Muscle of arm (tissue), 12 donors: ENCODE results near the gene HK1. TPM values are rescaled to one million over a fixed set of nuclear protein-coding genes. Genes with fewer than 3 reads are reported as not detected.
"Not testable (repeated sequence)": the region's sequence is repeated elsewhere in the genome, so short reads cannot be mapped to it uniquely, and the experiment has no call there.

Source experiments
- DNase-seq: peaks from one replicate; pipeline ENCODE4 v3.0.0-alpha.2; 2013
- polyA plus RNA-seq, 12 donors: library from polyadenylated mRNA; unstranded; fragments of 120-200 nt; gene quantifications; one replicate each; pipeline ENCODE4 v1.2.1, GENCODE V29; 2013; ENCODE audit not compliant: insufficient read length in 12 of 12

Gene HK1
- polyA plus RNA-seq, 12 donors = 20.9 to 50.4 (median 31.1) TPM; not detected in 1

DNA sequence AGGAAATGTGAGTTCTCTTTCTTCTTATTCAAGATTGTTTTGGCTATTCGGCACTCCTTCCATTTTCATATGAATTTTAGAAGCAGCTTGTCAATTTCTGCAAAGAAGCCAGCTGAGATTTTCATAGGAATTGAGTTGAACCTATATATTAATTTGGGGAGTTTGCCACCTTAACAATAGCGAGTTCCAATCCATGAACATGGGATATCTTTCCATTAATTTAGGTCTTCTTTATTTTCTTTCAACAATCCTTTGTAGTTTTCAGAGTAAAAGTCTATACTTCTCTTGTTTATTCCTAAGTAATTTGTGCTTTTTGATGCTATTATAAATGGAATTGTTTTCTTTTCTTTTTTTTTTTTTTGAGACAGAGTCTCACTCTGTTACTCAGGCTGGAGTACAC is 26.9 kb upstream of the HK1 start:
- DNase-seq = not testable (repeated sequence)

DNA sequence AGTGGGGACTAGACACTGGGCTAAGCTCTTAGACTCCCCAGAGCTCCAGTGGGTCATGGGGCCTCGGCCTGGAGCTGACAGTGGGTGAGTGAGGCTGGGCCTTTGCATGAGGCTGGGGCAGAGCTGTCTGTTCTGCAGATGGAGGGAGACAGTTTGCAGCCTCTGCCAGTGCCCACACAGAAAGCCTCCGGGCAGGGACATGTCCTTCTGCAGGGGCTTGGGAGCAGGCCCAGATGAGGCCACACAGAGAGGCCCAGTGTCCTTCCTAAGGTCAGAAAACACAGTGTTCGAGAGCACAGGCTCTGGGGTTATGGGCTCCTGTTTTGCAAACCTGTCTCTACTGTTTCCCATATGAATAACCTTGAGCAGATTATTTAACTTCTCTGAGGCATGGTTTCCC is 25.1 kb upstream of the HK1 start:
- no peak for DNase-seq

DNA sequence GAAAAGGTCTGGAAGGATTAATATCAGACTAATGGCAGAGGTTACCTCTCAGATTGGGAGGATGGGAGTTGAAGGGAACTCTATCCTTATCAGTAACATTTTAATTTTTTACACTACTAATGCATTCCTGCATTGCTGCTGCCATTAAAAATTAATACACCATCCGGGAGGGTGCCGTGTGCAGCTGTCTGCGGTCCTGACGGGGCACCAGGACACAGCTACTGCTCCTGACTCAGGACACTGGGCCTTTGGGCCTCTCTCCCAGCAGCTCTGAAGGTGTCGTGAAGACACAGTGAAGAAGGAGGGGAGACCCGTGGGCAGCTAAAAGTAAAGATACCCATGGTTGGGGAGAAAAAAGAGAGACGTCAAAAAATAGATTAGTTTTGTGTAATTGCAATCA is 23.4 kb upstream of the HK1 start:
- no peak for DNase-seq

DNA sequence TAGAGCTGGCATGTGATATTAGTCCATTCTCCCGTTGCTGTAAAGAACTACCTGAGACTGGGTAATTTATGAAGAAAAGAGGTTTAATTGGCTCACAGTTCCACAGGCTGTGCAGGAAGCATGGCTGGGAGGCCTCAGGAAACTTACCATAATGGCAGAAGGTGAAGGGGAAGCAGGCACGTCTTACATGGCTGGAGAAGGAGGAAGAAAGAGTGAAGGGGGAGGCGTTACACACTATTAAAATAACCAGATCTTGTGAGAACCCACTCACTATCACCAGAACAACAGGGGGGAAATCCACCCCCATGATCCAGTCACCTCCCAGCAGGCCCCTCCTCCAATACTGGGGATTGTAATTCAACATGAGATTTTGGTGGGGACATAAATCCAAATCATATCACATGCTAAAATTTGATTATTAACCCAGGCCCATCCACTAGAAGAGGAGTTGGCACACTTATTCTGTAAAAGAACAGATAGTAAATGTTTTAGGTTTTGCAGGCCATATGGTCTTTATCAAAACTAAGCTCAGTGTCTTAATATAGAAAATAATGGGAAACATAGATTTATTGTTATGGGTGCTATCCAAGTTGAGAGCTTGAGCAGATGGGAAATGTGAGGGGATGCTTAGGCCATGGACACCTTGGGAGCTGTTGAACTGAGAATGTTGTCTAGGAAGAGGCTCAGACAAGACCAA is 18.6 kb upstream of the HK1 start:
- DNase-seq = no peak

DNA sequence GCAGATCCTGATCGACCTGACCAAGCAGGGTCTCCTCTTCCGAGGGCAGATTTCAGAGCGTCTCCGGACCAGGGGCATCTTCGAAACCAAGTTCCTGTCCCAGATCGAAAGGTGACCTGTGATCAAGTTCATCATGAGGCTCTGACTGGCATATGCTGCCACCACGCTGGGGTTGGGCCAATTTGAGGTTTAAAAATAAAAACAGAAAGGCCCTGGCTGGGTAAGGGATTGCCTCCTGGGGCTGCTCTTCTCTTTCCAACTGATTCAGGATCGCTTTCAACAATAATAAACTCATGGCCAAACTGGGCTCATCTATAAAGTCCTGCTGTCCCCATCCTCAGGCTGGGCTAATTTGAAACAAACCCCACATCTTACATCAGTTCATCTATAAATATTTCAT is 17.1 kb upstream of the HK1 start:
- no peak for DNase-seq

DNA sequence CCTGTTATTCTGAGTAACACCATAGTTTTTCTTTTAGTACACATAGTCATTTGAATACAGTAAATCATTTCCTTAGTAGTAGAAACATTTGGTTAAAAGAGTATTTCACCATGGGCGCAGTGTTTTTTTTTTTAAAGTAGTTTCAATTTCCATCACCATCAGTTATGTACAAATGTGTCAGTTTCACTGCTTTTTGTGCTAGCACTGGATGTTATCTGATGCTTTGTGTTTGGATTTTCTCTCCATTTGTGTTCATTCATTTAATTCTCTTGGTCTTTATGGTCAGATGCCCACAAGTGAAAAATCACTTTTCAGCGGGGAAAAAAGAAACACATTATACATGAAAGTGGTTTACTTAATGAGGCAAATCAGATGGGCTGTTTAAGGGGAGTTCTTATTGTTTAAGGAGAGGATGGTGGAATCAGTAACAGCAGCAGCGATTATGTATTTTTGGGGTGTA is 16.0 kb upstream of the HK1 start:
- DNase-seq = no peak

DNA sequence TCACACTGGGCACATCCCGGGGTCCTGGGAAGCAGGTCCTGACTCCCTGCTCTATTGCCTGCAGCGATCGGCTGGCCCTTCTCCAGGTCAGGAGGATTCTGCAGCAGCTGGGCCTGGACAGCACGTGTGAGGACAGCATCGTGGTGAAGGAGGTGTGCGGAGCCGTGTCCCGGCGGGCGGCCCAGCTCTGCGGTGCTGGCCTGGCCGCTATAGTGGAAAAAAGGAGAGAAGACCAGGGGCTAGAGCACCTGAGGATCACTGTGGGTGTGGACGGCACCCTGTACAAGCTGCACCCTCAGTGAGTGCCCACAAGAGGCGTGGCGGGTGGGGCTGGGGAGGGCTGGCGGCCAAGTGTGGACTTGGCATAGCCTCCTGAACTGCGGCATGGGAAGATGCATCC is 12.8 kb upstream of the HK1 start:
- no peak for DNase-seq

DNA sequence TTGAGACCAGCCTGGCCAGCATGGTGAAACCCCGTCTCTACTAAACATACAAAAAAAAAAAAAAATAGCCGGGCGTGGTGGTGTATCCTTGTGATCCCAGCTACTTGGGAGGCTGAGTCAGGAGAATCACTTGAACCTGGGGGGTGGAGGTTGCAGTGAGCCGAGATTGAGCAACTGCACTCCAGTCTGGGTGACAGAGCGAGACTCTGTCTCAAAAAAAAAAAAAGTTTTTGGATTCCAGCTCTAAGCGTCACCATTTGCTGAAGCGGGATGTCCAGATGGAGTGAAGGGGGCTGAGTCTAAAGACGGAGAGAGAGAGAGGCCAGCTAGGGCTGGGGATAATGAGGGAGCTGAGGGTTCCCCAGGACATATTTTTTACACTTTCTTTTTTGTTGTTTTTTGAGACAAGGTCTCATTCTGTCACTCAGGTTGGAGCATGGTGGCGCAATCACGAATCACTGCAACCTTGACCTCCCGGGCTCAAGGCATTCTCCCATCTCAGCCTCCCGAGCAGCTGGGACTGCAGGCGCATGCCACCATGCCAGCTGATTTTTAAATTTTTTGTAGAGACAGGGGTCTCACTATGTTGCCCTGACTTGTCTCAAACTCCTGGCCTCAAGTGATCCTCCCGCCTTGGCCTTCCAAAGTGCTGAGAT is 9.4 kb upstream of the HK1 start:
- DNase-seq = no peak

DNA sequence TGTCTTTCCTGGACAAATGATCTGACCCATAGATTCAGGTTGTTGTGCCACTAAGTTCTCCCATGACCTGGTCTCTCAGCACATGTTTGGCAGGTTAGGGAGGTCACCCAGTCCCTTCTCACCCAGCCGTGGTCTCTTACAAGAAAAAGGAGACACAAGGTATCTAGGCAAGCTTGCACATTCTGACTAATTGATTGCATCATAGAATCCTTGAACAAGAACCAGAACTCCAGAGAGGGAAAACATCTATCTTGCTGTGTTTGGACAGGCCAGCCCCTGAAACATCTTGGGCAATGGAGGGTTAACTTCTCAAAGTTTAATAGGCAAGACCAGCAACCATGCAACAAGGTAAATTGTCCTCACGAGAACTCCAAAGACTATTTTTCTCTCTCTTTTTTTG is 8.5 kb upstream of the HK1 start:
- DNase-seq = no peak

DNA sequence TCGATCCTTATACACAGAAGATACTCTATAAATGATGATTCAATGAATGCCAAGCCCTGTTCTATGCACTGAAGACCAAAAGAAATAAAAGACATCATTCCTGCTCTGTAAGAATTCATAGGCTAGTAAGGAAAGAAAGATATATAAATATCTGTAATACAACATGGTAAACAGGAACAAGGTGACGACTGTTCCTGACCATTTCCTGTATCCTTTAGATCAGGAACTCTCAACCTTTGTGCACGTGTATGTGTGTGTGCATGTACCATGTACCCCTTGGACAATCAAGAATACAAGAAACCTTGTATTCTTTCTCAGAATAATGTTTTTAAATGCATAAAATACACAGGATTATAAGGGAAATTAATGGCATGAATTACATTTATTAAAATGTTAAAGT is 7.3 kb upstream of the HK1 start:
- no peak for DNase-seq

DNA sequence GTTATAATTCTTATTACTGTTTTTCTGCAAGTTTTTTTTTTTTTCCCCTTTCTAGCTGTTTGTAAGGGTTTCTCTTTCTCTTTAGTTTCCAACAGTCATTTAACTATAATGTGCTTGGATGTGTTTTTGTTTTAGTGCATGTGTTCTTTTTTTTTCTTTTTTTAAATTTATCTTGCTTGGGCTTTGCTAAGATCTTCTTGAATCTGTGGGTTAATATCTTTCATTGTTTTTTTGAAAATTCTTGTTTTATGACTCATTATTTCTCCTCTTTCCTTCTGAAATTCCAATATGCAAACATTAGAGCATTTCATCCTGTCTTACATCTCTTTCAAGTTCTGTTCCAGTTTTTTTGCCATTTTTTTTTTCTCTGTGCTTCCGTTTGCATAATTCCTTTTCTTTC is 5.7 kb upstream of the HK1 start:
- DNase-seq = no peak

DNA sequence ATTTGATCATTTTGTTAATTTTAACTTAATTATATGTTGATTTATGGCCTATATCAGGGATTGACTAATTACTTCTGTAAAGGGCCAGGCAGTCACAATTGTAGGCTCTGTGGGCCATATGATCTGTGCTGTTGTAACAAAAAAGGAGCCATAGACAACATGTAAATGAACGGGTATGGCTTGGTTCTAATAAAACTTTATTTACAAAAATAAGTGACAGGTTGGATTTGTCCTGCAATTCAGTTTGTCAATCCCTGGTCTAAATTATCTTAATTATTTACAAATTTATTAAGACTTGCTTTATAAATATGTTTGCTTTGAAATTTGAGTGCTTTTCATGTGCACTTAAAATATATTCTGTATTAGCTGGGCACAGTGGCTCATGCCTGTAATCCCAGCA is 2.9 kb upstream of the HK1 start:
- no peak for DNase-seq

DNA sequence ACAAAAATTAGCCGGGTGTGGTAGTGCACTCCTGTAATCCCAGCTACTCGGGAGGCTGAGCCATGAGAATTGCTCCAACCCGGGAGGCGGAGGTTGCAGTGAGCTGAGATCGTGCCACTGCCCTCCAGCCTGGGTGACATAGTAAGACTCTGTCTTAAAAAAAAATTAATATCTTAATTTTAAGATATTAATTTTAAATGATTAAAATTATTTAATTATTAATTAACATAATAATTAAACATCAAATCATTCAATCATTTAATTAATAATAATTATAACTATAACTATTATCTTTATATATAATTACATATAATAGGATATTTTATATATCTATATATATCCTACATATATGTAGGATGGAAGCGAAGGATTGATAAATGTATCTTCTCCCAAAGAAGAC is 1.8 kb upstream of the HK1 start:
- no peak for DNase-seq

DNA sequence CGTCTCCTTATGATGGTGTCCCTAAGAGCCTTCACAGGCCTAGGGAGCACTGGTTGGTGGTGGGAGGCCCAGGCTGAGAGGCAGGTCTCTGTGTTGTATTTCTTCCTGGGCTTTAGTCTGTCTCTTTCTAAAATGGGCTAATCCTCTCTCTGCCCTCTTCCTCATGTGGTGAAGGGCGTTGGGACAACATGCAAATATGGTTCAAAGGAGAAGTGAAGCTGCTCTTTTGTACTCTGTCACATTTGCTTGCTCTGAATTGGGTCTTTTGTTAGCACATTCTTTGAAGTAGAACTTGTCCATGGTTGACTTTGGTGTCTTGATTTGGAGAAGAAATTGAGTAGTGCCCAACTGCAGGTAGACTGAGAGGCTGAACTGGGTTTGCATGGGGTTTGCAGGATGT is 814 bp downstream of the HK1 start:
- no peak for DNase-seq

DNA sequence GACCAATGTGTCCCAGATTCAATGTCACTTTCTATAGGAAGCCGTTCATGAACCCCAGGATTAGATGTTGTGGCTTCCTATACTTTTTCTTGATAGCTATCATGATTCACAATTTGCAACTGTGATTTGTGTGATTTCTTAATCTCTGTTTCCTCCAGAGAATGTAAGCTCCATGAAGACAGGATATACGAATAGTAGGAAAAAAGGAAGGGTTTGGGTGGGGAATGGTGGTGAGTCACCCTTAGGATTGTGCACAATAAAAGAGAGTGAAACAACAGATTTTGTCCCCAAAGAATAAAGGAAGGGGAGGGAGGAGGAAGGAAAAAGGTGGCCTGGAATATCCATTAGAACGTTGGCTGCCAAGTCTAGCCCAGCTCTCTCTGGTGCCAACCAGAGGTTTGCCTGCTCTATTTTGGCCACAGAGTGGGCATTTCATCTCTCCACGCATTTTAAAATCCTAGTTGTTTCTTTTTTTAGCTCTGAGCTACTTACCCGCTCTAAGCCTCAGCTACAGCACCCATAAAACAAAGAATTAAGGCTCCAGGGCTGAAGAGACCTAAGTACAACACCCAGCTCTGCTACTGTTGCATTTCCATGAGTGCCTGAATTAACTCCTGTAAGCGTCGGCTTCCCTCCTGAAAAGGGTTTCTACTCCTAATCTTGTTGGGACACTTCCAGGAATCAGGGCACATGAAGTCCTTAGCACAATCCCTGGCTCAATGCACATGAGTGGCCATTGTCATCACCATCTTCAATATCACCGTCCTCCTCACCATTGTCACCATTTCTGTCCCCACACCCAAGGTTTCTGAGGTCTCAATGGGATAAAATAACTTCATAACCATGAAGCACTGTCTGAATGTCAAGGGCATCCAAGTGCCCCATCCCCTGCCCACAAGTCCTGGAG is 3.5 kb downstream of the HK1 start:
- DNase-seq = no peak

DNA sequence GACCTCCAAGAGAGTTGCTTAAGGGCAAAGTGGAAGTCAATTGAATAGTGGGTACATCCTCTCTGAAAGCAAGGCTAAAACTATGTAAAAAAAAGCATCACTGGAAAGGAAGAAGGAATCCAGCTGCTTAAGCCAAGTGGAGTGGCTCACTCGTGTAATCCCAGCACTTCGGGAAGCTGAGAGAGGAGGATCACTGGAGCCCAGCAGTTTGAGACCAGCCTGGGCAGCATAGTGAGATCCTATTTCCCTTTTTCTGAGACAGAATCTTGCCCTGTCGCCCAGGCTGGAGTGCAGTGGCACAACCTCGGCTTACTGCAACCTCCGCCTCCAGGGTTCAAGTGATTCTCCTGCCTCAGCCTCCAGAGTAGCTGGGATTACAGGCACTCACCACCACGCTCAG is 6.1 kb downstream of the HK1 start:
- DNase-seq = not testable (repeated sequence)

DNA sequence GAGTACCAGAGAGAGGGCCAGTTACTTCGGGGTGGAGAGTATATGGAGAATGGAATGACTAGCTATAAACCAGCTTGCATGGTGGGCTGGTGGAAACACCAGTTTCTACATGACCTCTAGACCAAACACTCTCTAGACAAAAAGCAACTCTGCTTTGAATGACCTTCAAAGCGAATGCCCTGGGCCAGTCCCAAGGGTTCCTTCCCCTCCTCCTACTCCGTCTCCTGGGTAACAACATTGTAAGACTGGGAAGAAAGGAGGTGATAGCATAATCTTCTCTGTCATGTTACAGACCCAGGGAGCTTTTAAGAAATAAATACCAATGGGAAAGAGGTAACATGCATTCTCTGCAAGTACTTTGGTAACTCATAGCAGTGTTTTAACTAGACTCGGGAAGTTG is 7.4 kb downstream of the HK1 start:
- DNase-seq = no peak

DNA sequence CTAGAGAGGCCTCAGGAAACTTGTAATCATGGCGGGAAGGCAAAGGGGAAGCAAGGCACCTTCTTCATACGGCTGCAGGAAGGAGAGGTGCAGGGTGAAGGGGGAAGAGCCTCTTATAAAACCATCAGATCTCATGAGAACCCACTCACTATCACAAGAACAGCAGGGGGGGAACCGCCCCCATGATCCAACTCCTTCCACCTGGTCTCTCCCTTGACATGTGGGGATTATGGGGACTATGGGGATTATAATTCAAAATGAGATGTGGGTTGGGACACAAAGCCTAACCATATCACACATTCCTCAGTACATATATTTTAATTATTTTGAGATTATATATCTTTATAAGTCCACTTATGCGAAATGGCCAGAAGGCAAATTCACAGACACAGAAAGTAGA is 8.9 kb downstream of the HK1 start:
- DNase-seq = no peak

DNA sequence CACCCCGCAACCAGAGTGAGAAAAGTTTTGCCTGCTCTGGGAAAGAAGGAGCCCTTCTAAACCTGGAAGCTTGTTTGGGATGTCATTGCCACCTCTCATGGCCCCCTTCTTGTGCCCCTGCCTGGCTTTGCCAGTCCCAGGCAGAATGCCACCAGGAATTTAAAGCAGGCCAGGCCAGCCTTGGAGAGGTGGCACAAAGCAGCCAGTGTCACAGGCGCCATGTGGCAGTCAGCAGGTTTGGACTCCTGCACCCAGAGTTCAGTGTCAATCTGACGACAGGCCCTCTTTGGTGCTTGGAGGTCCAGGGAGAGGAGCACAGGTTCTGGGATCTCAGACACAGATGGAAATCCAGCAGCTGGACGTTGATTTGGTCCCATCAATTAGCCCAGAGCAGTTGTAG is 12.7 kb downstream of the HK1 start:
- no peak for DNase-seq

DNA sequence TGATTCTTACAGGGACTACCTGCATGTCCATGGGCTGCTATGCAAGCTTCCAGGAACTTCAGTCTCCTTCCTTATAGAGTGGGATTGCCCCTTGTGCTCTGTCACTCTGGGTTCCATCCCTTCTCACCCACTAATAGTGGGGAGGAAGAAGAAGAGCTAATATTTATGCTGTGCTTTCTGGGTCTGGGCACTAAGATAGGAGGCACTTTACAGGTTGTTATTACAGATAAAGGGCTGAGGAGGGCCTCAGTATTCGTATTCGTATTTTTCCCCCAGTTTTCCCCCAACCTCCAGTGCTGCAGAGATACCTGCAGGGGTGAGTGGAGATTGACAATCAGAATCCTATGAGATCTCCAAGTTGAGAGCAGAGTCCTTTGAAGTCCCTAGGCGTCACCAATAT is 14.2 kb downstream of the HK1 start:
- DNase-seq = no peak

DNA sequence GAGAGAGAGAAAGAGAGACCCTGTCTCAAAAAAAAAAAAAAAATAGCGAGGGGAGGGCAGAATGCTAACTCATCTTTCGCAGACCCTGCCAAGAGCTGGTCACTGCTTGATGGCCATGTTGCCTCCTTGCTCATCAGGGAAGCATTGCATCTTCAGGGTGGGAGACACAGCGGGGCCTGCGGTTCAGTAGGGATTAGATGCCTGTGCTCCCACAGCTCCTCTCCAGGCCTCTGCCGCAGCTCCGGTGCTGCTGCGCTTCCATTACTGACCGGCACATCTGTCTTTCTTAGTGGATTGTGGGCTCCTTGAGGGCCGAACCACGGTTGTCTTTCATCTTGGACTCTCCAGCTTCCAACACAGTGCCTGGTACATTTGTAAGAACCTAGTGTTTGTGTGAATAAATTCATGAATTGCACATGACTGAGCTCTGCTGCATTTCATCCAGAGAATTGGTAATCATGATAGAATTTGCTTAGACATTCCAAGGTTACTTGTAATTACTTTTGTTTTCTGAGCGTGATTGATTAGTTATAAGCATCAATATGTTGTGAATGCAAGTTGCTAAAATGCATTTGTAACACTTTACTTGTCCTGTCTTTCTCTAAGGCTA is 16.8 kb downstream of the HK1 start:
- DNase-seq = no peak

DNA sequence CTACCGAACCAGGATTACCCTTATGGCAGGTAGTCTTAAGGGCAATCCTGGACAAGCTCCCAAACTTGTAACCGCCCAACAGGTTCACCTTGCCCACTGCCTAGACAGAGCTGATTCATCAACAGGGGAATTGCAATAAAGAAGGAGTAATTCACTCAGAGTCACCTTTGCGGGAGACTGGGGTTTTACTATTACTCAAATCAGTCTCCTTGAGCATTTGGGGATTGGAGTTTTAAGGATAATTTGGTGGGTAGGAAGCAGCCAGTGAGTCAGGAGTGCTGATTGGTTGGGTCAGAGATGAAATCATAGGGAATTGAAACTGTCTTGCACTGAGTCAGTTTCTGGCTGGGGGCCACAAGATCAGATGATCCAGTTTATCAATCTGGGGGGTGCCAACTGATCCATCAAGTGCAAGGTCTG is 25.3 kb downstream of the HK1 start:
- DNase-seq = no peak
